ENCODE results near the gene SRSF7.

DNA sequence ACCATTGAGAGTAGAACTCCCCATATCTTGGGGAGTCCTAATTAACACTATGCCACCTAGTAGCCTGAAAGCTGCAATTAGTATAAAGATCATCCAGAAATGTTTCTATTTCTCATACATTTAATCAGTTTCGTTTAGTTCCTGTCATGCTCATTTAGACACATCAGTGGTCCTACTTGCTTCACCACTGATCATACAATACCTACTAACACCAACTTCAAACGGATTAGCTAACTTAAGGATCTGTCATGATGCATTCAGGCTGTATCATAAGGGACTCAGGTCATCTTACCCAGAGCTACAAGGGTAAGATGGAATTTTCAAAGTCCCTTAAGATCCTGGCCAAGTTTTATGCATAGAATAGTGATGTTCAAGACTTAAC lies 6.8 kb downstream of the SRSF7 start:
- no peak for TF ChIP-seq CTBP1 (IDR thresholded peaks at IDR 0.05; ENCODE audit: borderline replicate concordance)
- TF ChIP-seq TARDBP (IDR thresholded peaks at IDR 0.05) = no peak
- no peak for TF ChIP-seq ELF4 (IDR thresholded peaks at IDR 0.05)
- TF ChIP-seq BHLHE40 (IDR thresholded peaks at IDR 0.05; ENCODE audit: borderline replicate concordance) = no peak; the same call in 1 of the 2 replicates
- TF ChIP-seq FOXM1 (IDR thresholded peaks at IDR 0.05; ENCODE audit: borderline replicate concordance) = no peak
- TF ChIP-seq SUZ12 (IDR thresholded peaks at IDR 0.05) = no peak
- no peak for TF ChIP-seq NFRKB (IDR thresholded peaks at IDR 0.05)
- no peak for TF ChIP-seq SP1 (IDR thresholded peaks at IDR 0.05)
- TF ChIP-seq ZNF384 (IDR thresholded peaks at IDR 0.05) = no peak
- TF ChIP-seq HDGF (IDR thresholded peaks at IDR 0.05; ENCODE audit: borderline replicate concordance) = no peak
- no peak for TF ChIP-seq FOXA1 (IDR thresholded peaks at IDR 0.05)

Measured in HEK293T (cell line).